Measurements from ENCODE around the gene GJB2.
A peak's percentile ranks its signal among the peaks of the same experiment; 100 is the strongest.

Gene GJB2

DNA sequence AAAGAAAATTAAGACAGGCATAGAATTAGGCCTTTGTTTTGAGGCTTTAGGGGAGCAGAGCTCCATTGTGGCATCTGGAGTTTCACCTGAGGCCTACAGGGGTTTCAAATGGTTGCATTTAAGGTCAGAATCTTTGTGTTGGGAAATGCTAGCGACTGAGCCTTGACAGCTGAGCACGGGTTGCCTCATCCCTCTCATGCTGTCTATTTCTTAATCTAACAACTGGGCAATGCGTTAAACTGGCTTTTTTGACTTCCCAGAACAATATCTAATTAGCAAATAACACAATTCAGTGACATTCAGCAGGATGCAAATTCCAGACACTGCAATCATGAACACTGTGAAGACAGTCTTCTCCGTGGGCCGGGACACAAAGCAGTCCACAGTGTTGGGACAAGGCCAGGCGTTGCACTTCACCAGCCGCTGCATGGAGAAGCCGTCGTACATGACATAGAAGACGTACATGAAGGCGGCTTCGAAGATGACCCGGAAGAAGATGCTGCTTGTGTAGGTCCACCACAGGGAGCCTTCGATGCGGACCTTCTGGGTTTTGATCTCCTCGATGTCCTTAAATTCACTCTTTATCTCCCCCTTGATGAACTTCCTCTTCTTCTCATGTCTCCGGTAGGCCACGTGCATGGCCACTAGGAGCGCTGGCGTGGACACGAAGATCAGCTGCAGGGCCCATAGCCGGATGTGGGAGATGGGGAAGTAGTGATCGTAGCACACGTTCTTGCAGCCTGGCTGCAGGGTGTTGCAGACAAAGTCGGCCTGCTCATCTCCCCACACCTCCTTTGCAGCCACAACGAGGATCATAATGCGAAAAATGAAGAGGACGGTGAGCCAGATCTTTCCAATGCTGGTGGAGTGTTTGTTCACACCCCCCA is 3.8 kb downstream of the GJB2 start:
- H3K27me3 ChIP-seq = peaks cover 39 to 60% (median 48%) of the 10 kb centered on the region in 11 experiments
- H3K9ac ChIP-seq = no peak overlapping the region
- H3K9me3 ChIP-seq (replicated peaks in 1 of 11) = peaks cover 0 to 6% (median 0%) of the 10 kb centered on the region in 11 experiments; a peak in 2 of 22 replicates
- H3K27ac ChIP-seq = no peak overlapping the region
- no peak for TF ChIP-seq Cebpa-rat (IDR thresholded peaks at IDR 0.05)
- H3K4me1 ChIP-seq = peaks cover 19 to 32% (median 21%) of the 10 kb centered on the region in 10 experiments
- H3K4me2 ChIP-seq = peak overlapping the region in 8 of 11 experiments; percentile 1 to 67 (median 33); a peak in 9 of 22 replicates
- H4K20me1 ChIP-seq = peaks cover 0 to 23% (median 9%) of the 10 kb centered on the region in 11 experiments; a peak in 15 of 22 replicates
- H3K4me3 ChIP-seq = no peak overlapping the region
- no peaks in the 10 kb centered on the region for H3K36me3 ChIP-seq

- H3K4me2 ChIP-seq = no peak overlapping the region
- peaks cover 0 to 4% (median 0%) of the 10 kb centered on the region in 11 experiments; a peak in 3 of 22 replicates for H4K20me1 ChIP-seq
- TF ChIP-seq Cebpa-rat (IDR thresholded peaks at IDR 0.05) = no peak
Observed at GRCh38 chr13:20186771-20187170, 6.0 kb downstream of the GJB2 start.

GRCh38 chr13:20185366-20186056 is 7.2 kb downstream of the GJB2 start:
- no peaks in the 10 kb centered on the region for H3K36me3 ChIP-seq
- H3K4me2 ChIP-seq = no peak overlapping the region
- no peak overlapping the region for H3K4me3 ChIP-seq
- no peaks in the 10 kb centered on the region for H4K20me1 ChIP-seq
- no peak overlapping the region for H3K27ac ChIP-seq
- no peak overlapping the region for H3K9ac ChIP-seq
- H3K27me3 ChIP-seq = peaks cover 5 to 26% (median 14%) of the 10 kb centered on the region in 11 experiments
- peaks cover 0 to 6% (median 0%) of the 10 kb centered on the region in 11 experiments; a peak in 2 of 22 replicates for H3K9me3 ChIP-seq (replicated peaks in 1 of 11)
- H3K4me1 ChIP-seq = peaks cover 0 to 10% (median 5%) of the 10 kb centered on the region in 10 experiments; a peak in 7 of 20 replicates
- no peak for TF ChIP-seq Cebpa-rat (IDR thresholded peaks at IDR 0.05)

More at GRCh38 chr13:20186771-20187170, 6.0 kb downstream of the GJB2 start:
- Histone ChIP-seq H3K4me1 (peaks cover under 1 to 11% (median 6%) of the 10 kb centered on the region in 10 experiments; a peak in 14 of 20 replicates), H3K36me3 (no peaks in the 10 kb centered on the region), H3K27me3 (peaks cover 18 to 38% (median 26%) of the 10 kb centered on the region in 11 experiments), H3K9ac (no peak overlapping the region), H3K27ac (no peak overlapping the region), H3K9me3 (replicated peaks in 1 of 11) (peaks cover 0 to 6% (median 0%) of the 10 kb centered on the region in 11 experiments; a peak in 2 of 22 replicates), H3K4me3 (no peak overlapping the region)

DNA sequence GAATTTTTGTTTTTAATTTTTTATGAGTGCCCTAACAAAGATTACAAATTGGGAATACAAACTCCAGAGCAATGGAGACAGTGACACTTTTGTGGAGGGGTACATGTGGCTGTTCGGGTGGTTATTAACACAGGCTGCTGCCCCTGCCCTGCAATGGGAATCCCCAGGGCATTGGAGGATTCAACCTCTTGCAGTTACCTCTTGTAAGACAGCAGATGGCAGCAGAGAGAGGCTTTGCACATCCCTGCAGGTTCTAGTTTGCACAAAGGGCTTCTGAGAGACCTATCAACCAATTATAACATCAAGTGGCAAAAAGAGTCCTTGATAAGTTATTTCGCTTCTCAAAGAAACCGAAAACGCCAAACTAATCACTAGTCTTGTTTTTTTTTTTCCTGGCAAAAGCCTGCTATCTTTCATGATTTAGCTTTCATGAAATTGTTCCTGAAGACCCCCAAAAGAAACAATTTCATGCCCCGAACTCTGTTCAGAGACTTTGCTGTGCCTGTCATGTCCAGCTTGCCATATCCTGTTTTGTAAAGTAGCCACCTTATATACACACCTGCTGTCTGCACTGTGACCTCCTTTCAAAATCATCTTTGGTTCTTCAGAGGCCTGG is 10.4 kb downstream of the GJB2 start:
- no peak overlapping the region for H3K27ac ChIP-seq
- no peak for TF ChIP-seq Cebpa-rat (IDR thresholded peaks at IDR 0.05)
- no peaks in the 10 kb centered on the region for H4K20me1 ChIP-seq
- H3K9me3 ChIP-seq (replicated peaks in 1 of 11) = no peaks in the 10 kb centered on the region
- no peak overlapping the region for H3K4me3 ChIP-seq
- H3K4me2 ChIP-seq = no peak overlapping the region
- no peaks in the 10 kb centered on the region; a peak in 1 of 20 replicates for H3K4me1 ChIP-seq
- H3K27me3 ChIP-seq = peaks cover 0 to 15% (median 4%) of the 10 kb centered on the region in 11 experiments; a peak in 10 of 22 replicates
- H3K36me3 ChIP-seq = no peaks in the 10 kb centered on the region
- no peak overlapping the region for H3K9ac ChIP-seq

DNA sequence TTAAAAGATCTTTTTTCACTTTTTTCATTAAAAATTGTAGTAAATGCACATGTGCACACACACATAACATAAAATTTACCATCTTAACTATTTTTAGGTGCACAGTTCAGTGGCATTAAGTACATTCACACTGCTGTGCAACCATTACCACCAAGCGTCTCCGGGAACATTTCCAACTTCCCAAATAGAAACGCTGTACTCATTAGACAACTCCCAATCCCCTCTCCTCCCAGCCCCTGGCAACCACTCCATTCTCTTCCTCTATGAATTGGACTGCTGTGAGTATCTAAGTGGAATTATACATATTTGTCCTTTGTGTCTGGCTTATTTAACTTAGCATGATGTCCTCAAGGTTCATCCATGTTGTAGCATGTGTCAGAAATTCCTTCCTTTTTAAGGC is 11.6 kb downstream of the GJB2 start:
- no peaks in the 10 kb centered on the region for H3K9me3 ChIP-seq (replicated peaks in 1 of 11)
- no peak overlapping the region for H3K9ac ChIP-seq
- no peak for TF ChIP-seq Cebpa-rat (IDR thresholded peaks at IDR 0.05)
- peaks cover 0 to 7% (median 0%) of the 10 kb centered on the region in 10 experiments; a peak in 5 of 20 replicates for H3K4me1 ChIP-seq
- no peak overlapping the region for H3K4me3 ChIP-seq
- H3K27ac ChIP-seq = no peak overlapping the region
- H3K27me3 ChIP-seq = peaks cover 0 to 26% (median 15%) of the 10 kb centered on the region in 11 experiments; a peak in 20 of 22 replicates
- no peak overlapping the region for H3K4me2 ChIP-seq
- H4K20me1 ChIP-seq = no peaks in the 10 kb centered on the region
- H3K36me3 ChIP-seq = no peaks in the 10 kb centered on the region

- Histone ChIP-seq H3K36me3 (no peaks in the 10 kb centered on the region), H3K4me1 (peaks cover 5 to 37% (median 24%) of the 10 kb centered on the region in 10 experiments; a peak in 19 of 20 replicates), H3K27ac (no peak overlapping the region), H3K4me3 (no peak overlapping the region), H3K4me2 (no peak overlapping the region), H3K9ac (no peak overlapping the region), H4K20me1 (no peaks in the 10 kb centered on the region), H3K27me3 (peaks cover 0 to 52% (median 45%) of the 10 kb centered on the region in 11 experiments; a peak in 20 of 22 replicates), H3K9me3 (replicated peaks in 1 of 11) (no peaks in the 10 kb centered on the region)
- TF ChIP-seq Cebpa-rat (IDR thresholded peaks at IDR 0.05) = no peak
Observed at GRCh38 chr13:20178156-20178555, 14.6 kb downstream of the GJB2 start.

DNA sequence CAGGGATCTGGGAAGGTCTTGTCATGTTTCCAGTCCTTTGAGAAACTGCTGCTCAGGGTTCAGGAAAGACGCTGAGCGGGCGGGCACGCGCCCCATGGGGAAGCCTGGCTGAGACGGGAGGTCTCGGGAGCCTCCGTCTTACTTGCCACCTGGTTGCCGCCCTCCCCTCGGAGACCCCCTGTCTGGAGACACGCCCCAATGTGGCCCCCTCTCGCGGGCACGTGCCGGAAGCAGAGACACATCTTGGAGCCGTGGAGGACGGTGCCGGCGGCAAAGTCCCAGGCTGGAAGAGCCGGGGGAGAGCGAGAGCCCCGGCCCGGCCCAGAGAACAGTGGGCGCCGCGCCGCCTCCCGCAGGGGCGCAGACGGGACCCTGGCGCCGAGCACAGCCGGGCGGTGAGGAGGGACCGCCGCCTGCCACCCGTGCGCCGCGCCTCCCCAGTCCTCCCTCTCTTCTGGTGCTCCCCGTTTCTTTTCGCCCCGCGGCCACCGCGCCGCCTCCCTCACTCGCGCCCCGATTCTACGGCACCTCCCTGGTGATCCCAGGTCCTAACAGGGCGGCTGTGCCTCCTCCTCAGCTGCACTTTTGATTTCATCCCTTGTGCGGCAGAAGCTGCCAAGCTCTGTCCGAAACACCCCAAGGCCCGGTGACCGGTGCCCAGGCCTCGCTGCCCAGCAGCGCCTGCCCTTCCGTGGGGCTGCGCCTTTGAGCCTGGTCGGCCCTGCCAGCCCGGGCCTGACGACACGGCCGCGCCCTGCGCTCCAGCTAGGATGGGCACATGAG is 15.5 kb downstream of the GJB2 start:
- Histone ChIP-seq H3K9ac (no peak overlapping the region), H3K27ac (no peak overlapping the region), H3K36me3 (no peaks in the 10 kb centered on the region), H3K27me3 (peaks cover 0 to 52% (median 46%) of the 10 kb centered on the region in 11 experiments; a peak in 20 of 22 replicates), H3K9me3 (replicated peaks in 1 of 11) (no peaks in the 10 kb centered on the region; a peak in 1 of 22 replicates), H4K20me1 (no peaks in the 10 kb centered on the region), H3K4me3 (no peak overlapping the region), H3K4me2 (no peak overlapping the region), H3K4me1 (peaks cover 15 to 46% (median 33%) of the 10 kb centered on the region in 10 experiments; a peak in 19 of 20 replicates)
- no peak for TF ChIP-seq Cebpa-rat (IDR thresholded peaks at IDR 0.05)
